HG03097 (cell line): ENCODE measurements around the gene PITX1.

Experiments used
- ATAC-seq: cut with Tn5 transposase; IDR thresholded peaks from one replicate; pipeline ENCODE4 v1.9.1; 2021; ENCODE audit not compliant: unreplicated experiment, low FRiP score

PITX1 gene

GRCh38 chr5:135030123-135030955, 3.7 kb downstream of the PITX1 start:
- no peak for ATAC-seq

GRCh38 chr5:135029477-135030122, 4.4 kb downstream of the PITX1 start:
- ATAC-seq = no peak

DNA sequence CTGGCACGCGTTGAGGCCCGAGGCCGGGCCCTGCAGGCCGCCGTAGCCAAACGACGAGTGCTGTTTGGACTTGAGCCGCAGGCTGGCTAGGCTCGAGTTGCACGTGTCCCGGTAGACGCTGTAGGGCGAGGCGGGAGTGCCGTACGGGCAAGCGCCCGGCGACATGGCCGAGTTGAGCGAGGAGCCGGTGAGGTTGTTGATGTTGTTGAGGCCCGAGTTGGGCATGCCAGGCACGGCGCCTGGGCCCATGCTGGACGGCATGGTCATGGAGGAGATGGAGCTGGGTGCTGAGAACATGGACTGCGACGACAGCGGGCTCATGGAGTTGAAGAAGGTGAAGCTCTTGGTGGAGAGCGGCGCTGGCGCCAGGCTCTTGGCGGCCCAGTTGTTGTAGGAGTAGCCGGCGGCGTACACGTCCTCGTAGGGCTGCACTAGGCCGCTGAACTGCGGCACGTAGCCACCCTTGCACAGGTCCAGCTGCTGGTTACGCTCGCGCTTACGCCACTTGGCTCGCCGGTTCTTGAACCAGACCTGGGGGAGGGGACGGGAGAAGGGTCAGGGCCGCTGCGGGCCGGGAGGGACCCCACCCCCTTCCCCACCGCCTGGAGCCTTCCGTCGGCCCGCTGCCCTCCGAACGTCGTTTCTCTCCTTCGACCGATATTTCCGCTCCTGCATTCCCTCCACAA, 5.1 kb downstream of the PITX1 start:
- no peak for ATAC-seq

- ATAC-seq = no peak
Observed at GRCh38 chr5:135027697-135028615, 6.1 kb downstream of the PITX1 start.

- ATAC-seq = no peak
Observed at GRCh38 chr5:135027266-135027696, 6.7 kb downstream of the PITX1 start.

DNA sequence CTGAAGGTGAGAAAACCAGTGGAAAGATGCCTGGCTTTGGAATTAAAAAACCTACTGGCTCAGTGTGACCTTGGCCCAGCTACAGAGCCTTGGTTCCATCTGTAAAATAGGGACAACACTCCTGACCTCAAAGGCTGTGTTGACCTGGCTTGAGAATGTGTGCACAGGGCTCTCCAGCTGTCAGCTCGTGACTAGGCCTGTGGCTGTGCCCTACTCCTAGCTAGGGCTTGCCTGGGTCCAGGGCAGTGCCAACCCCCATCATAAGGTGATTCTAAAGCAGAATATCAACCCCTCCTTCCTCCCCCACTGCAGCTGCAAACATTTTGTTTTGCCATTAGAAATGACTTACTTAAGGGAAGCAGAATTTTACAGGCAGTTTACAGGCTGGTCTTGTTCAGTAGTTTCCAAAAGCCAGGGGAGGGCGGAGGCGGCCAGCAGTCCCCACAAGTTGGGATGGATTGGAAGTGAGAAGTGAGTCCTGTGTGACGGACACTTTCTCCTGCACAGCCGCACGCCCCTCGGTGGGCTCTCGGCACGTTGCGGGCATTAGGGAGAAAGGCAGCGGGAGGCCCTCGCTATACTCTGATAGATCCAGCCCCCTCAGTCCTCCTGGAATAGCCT, 7.3 kb downstream of the PITX1 start:
- ATAC-seq = no peak

DNA sequence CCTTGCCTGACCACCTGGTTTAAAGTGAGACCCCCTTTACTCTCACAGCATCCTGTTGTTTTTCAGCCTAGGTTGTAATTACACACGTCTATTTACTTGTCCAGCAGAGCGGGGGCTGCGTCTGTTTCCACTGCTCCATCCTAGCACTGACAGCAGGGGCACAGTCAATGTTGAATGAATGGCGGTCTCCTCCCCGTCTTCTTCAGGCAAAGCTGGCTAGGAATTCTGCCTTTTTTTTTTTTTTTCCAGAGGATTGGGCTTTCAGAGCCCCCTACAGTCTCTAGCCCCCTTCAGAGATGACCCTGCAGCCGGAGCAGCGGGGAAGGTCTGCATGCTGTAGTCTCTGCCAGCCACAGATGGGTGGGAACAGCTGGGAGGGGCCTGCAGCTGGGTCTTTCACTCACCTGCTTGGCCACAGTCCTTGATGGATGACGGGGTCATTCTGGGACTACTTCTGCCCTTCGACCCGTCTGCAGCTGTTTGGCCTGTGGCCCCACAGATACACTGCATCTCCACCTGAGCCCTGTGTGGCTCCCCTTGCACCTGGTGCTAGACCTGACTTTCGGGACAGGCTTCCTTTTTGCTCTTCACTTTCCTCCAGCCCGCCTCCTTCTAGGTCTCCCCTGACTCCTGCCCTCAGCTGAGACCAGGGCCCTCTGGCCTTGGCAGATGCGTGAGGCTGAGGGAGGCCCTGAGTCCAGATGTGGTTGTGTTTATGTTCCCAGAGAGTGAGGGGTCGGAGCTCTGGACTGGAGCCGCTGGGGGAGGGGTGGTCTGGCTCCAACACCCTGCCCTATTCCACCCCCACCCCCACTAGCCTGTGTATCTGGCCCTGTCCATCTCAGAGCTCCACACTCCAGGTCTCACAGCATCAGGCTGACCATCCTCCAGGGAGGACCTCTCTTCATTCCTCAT, 8.0 kb downstream of the PITX1 start:
- ATAC-seq = no peak

DNA sequence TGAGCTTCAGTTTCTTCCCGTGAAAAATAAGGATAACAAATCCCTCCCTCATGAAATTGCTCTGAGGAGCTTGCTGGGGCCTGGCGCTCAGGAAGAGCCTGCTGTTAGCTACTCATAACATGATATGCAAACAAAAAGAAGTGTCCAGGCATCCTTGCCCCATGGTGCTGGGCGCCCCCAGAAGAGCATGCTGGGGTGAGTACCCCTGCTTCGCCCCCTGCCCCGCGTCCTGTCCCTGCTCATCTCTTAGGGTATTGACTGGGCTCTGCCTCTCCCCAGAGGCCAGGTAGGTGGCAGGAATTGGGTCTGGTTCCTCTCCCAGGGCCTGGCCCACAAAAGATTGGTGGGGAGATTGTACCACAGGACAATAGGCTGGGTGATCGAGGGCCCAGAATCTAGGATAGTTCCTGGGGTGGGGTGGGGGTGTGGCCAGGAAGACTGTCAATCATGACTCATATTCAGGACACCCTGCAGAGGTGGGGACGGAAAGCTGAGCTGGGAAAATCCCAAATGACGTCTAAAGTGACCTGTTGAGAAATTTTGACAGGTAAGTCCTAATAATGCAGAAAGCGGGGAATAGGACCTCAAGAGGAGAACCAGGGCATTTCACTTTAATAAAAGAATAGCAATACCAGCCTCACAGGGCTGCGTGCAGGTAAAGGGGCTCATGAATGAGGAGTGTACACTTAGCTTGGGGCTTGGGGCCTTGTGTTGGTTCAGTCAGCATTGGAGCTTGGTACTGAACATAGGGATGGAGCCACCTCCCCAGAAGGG, 8.9 kb downstream of the PITX1 start:
- ATAC-seq = no peak

DNA sequence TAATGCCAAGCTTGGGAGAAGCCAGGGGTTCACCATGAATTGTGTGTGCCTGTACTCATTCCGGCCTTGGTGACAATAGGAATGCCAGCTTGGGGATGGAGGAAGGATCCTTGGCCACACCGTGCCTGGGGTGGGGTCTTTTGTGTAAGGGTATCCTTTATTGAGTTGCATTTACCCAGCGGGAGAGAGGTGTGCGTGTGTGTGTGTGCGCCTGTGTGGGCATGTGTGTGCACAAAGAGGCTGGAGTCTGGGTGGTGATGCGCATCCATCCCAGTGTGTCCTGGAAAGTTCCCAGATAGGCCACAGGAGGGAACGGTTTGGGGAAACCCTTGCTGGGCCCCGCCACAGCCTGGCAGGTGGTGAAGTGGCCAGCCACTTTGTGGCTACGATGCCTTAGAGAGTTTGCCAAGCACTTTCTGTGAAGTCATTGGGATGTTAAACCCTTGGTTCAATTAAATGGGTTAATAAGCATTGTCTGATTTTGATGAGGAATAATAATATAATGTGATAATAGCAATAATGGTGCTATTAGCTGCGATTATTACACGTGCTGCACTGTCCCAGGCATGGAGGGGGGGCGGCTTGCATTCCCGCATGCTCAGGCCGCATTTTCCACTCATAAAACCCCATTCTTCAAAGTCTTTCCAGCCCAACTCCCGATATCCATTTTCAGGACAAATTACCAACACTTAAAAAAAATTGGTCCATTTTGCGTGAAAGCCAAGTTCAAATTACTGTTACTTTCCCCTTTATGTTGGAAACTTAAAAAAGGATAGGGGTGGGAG, 13.7 kb downstream of the PITX1 start:
- no peak for ATAC-seq

GRCh38 chr5:135019314-135019713, 14.7 kb downstream of the PITX1 start:
- ATAC-seq = no peak

- ATAC-seq = no peak
Observed at GRCh38 chr5:135018457-135018856, 15.6 kb downstream of the PITX1 start.

DNA sequence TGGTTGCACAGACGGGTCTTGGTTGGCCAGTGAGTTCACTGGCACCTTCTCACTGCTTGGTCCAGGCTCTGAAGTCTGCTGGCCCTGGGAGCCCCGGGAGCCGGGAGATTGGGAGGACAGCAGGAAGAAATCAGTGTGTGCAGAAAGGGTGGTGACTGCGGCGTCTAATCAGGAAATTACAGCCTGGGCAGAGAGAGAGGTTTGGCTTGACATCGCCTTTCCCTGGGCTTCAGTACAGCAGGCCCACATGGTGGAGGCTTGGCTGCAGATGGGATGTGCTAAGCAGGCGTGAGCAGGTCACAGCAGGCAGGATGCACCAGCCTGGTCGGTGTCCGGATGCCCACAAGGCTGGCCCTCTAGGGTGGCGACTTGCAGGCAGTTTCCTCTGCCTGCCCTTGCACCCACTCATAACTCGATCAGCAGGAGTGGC, 17.2 kb downstream of the PITX1 start:
- ATAC-seq = no peak

- no peak for ATAC-seq
Observed at GRCh38 chr5:135015942-135016341, 18.1 kb downstream of the PITX1 start.

- ATAC-seq = no peak
Observed at GRCh38 chr5:135013947-135014570, 20.0 kb downstream of the PITX1 start.

DNA sequence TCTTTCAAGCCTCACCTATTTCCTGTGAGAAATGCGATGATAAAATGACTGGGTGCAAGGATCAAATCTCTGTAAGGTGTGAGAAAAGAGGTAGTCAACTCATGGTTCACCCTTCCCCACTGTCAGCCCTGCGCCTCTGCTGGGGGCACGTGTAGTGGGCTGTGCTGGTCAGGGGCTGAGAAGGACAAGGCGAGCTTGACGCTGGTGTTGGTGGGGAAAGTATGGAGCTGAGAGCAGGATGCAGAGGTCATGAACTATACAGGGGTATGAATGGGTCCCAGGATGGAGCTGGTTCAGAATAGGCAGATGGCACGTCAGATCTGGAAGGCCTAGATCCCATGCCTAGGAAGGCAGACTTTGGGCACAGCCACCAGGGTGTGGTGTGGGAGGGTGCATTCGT, 20.6 kb downstream of the PITX1 start:
- no peak for ATAC-seq

DNA sequence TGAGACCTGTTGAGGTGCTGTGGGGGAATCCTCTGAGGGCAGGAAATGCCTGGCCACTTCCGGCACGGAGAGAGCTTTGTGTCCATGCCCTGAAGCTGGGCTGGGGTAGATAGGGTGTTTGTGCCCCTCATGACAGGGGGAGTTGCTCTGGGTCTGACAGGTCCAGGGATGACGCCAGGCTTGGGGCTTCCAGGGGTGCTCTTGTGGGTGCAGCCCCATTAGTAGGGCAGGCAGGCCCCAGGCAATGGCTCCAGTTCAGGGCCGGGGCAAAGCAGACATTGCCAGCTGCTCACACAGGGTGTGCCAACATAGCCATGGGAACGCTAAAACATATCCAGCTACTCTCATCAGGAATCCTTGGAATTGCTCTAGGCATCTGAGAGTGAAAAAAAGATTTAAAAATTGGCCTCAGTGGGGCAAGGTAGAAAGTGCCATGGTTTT, 21.1 kb downstream of the PITX1 start:
- no peak for ATAC-seq

DNA sequence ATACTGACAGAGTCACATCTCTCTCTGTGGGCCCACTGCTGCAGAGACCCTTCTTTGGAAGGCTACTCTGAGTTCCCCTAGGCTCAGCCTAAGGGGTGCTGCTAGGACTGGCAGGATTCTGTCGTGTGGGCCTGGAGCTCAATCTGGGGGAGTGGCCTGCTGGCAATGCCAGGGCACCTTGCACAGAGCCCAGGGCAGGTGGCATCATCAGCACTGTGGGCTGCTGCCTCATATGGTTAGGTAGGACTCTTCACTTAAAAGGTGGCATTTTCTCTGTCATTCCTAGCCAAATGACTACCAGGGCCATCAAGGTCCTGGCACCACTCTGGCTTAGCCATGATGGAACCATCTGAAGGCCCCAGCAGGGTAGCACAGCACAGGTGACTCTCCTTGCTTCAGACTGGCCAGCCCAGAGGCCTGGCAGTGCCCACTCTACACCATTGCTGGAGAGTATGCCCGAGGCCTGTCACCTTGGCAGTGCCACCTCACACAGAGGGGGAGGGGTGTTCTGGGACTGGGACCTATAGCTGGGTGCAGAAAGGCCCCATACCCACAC, 21.9 kb downstream of the PITX1 start:
- ATAC-seq = no peak
